ENCODE data around the gene CKM. TPM values are rescaled to one million over a fixed set of nuclear protein-coding genes. Genes with fewer than 3 reads are reported as not detected.
A peak's percentile ranks its signal among the peaks of the same experiment; 100 is the strongest.

The CKM gene
- total RNA-seq, result under 1 TPM in 1 of 2 donors, not detected in 1; 0.29 TPM

DNA sequence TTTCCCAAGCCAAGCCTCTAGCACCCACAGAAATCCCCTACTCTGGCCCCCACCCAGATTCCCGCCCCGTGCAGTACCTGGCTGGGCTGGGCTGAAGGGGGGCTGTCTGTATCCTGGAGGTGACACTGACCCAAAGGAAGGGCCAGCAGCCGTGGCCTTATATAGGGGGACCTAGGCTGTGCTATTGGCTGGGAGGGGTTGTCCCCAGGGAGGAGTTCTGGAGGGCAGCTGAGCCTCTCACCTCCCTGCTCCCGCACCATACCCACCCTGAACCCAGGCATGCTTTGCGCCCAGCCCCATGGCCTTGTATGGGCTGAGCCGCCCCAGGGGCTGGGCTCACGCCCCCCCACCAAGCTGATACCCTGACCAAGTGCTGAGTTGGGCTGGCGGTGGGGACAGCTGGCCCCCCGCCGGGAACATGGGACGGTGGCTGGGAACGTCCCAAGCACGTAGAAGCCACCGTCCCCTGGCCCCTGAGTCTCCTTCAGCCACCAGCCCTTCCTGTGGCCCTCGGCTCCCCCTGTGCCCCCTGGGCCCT, at the start of gene CKM:
CKM (minus strand) TSS at position 132 of the 538 bp plus-strand sequence. CDS start 3,162 bp downstream, outside the sequence.
- H3K4me1 Mint-ChIP-seq (ENCODE audit: low read depth in 2 of 2), result peaks cover 0 to 4% of the 10 kb centered on the region in 2 donors
- DNase-seq (ENCODE audit: low spot score) (no peak), ATAC-seq (no peak)
- H3K36me3 Mint-ChIP-seq, result no peaks in the 10 kb centered on the region
- no peak within 1 kb of the TSS for H3K27ac Mint-ChIP-seq
- no peaks in the 10 kb centered on the region for H3K9me3 Mint-ChIP-seq
- H3K27me3 Mint-ChIP-seq, result peaks cover 7 to 11% of the 10 kb centered on the region in 2 donors
- H3K4me3 Mint-ChIP-seq, result no peak within 1 kb of the TSS

DNA sequence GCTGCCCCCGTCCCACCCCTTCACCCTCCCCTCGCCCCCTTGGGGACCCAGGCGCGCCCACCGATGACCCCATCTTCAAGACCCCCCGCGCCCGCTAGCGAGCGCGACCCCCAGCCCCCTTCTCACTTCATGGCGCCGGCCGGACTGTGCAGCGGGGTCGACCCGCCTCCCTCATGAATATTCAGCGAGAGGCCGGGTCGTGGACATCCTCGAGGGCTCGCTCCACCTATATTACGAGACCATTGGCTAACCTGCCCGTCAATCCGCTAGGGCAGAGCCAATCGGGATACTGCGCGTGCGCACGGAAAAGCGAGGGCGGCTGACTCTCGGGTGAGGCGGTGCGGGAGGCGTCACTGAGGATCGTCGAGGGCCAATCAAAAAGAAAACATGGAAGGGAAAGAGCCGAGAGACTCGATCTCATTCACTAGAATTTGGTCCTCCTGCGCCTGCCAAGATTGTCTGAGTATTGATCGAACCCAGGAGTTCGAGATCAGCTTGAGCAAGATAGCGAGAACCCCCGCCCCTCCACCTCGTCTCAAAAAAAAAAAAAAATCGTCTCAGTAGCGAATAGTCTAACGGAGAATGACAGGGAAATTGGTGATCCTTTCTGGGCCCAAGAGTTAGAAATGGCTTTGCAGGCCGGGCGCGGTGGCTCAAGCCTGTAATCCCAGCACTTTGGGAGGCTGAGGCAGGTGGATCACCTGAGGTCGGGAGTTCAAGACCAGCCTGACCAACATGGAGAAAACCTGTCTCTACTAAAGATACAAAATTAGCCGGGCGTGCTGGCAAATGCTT, 47.9 kb upstream of the CKM start, which contains the start of gene ERCC2:
ERCC2 (minus strand) TSS at position 164 of the 795 bp plus-strand sequence; CDS start at position 131, 33 bp downstream.
- DNase-seq (ENCODE audit: low spot score), result peak; percentile 99
- peak within 1 kb of the TSS; percentile 77 for H3K4me3 Mint-ChIP-seq
- H3K9me3 Mint-ChIP-seq, result no peaks in the 10 kb centered on the region
- no peaks in the 10 kb centered on the region for H3K36me3 Mint-ChIP-seq
- no peaks in the 10 kb centered on the region for H3K27me3 Mint-ChIP-seq
- H3K27ac Mint-ChIP-seq, result peak within 1 kb of the TSS; percentile 84 to 95
- H3K4me1 Mint-ChIP-seq (ENCODE audit: low read depth in 2 of 2), result peaks cover 0 to 9% of the 10 kb centered on the region in 2 donors
- peak; percentile 99 for ATAC-seq

DNA sequence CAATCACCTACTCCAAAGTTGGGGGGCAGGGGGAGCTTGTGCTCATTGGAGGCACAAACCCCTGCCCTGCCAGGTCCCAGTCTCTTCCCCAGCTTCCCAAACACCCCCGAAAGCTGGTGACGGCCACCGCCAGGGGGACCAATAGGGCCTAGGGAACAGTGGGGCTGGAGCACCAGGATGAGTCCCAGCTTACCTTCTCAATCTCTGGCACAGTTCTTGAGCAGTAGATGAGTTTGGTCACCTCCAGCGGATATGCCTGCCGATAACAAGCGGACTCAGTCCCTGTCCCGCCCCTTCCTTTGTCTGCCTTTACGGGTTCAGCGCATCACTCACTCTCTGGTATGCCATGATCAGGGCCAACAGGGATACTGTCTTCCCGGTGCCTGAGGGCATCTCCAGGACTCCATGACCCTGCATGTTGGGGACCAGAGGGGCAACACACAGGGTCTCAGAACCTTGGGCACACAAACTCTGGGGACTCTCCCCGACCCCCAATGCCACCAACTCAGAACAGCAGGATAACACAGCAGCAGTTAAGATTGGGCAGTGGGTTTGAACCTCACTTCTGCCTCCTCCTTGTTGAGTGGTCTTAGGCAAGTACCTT, 46.2 kb upstream of the CKM start:
- peak overlapping the region; percentile 52 for H3K4me3 Mint-ChIP-seq
- no peak for DNase-seq (ENCODE audit: low spot score)
- H3K4me1 Mint-ChIP-seq (ENCODE audit: low read depth in 2 of 2), result peaks cover 0 to 9% of the 10 kb centered on the region in 2 donors
- H3K27me3 Mint-ChIP-seq, result no peaks in the 10 kb centered on the region
- H3K36me3 Mint-ChIP-seq, result no peaks in the 10 kb centered on the region
- no peaks in the 10 kb centered on the region for H3K9me3 Mint-ChIP-seq
- no peak for ATAC-seq
- H3K27ac Mint-ChIP-seq, result no peak overlapping the region

DNA sequence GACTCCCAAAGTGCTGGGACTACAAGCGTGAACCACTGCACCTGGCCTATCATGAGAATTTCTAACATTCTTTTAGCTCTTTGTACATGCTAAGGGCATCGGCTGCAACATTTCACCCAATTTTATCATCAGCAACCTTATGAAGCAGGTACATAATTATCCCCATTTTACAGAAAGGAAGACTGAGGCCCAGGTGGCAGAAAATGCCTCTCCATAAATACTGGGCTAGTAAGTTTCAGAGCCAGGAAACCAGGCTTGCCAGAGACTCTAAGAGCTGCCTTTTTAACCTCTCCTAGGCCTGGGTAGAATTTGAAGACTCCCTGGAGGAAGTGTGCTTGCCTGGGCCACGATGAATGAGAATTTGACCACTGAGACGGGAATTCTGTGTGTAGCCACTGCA, 45.5 kb upstream of the CKM start:
- Mint-ChIP-seq H3K4me3 (peak overlapping the region; percentile 36), H3K4me1 (ENCODE audit: low read depth in 2 of 2) (peaks cover 0 to 9% of the 10 kb centered on the region in 2 donors), H3K27ac (no peak overlapping the region), H3K27me3 (no peaks in the 10 kb centered on the region), H3K9me3 (no peaks in the 10 kb centered on the region), H3K36me3 (no peaks in the 10 kb centered on the region)
- DNase-seq (ENCODE audit: low spot score) (no peak), ATAC-seq (no peak)

DNA sequence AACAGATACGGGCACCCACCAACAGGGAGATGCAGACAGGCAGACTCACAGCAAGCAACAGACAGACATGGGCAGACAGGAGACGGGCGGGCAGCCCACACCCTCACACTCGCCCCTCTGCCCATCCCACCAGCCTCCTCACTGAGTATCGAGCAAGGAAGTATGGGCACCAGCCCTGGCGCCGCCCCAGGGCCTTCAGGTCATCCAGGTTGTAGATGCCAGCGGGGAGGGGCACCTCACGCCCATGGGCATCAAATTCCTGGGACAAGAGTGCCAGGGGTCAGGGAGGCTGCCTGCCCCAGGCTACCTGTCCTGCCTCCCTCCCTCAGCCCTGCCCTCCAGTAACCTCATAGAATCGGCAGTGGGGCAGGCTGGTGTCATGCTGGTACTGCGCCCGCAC, 42.0 kb upstream of the CKM start:
- Mint-ChIP-seq H3K36me3 (no peaks in the 10 kb centered on the region), H3K9me3 (no peaks in the 10 kb centered on the region), H3K4me1 (ENCODE audit: low read depth in 2 of 2) (peaks cover 0 to 2% of the 10 kb centered on the region in 2 donors), H3K27ac (no peak overlapping the region), H3K4me3 (no peak overlapping the region), H3K27me3 (no peaks in the 10 kb centered on the region)
- ATAC-seq (no peak), DNase-seq (ENCODE audit: low spot score) (no peak)

- Mint-ChIP-seq H3K9me3 (no peaks in the 10 kb centered on the region), H3K4me3 (no peak overlapping the region), H3K36me3 (no peaks in the 10 kb centered on the region), H3K27ac (no peak overlapping the region), H3K27me3 (no peaks in the 10 kb centered on the region), H3K4me1 (ENCODE audit: low read depth in 2 of 2) (peaks cover 0 to 1% of the 10 kb centered on the region in 2 donors)
- no peak for ATAC-seq
- no peak for DNase-seq (ENCODE audit: low spot score)
Measured at GRCh38 chr19:45363861-45364459, 41.3 kb upstream of the CKM start.

DNA sequence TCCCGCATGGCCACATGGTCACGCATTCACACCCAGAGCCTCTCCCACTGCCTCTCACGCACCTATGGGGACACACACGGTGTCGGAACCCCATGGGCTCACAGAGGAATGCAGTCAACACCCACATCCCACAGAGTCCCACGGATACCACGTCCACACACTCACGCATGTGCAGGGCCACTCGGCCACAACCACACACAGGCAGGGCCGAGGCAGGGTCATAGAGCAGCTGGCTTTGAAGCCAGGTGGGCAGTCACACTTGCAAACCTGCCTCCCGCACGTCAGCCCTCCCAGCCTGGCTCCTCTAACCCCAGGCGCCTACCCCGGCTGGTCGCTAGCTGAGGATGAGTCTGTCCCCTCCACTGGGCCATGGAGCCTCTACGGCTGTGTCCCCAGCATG, 39.6 kb upstream of the CKM start:
- no peaks in the 10 kb centered on the region for H3K27me3 Mint-ChIP-seq
- no peaks in the 10 kb centered on the region for H3K4me1 Mint-ChIP-seq (ENCODE audit: low read depth in 2 of 2)
- no peak overlapping the region for H3K27ac Mint-ChIP-seq
- H3K36me3 Mint-ChIP-seq, result no peaks in the 10 kb centered on the region
- no peak overlapping the region for H3K4me3 Mint-ChIP-seq
- no peak for DNase-seq (ENCODE audit: low spot score)
- H3K9me3 Mint-ChIP-seq, result no peaks in the 10 kb centered on the region
- ATAC-seq, result no peak

DNA sequence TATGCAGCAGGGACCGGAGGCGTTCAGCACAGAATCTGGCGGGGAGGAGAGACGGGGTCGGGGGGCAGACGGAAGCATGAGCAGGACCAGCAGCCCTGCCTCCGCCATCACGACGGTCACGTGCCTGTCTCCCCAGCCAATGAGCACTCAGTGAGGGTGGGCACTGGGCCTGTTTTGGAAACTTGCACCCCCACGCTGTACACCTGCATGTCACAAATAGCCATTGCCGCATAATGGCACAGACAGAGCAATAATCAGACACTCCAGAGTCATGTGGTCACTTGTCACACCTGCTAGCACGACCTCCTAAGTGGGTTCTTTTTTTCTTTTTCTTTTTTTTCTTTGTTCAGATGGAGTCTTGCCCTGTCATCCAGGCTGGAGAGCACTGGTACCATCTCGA, 38.9 kb upstream of the CKM start:
- no peaks in the 10 kb centered on the region for H3K36me3 Mint-ChIP-seq
- DNase-seq (ENCODE audit: low spot score) (no peak), ATAC-seq (no peak)
- no peak overlapping the region for H3K4me3 Mint-ChIP-seq
- H3K9me3 Mint-ChIP-seq, result no peaks in the 10 kb centered on the region
- H3K27me3 Mint-ChIP-seq, result no peaks in the 10 kb centered on the region
- H3K4me1 Mint-ChIP-seq (ENCODE audit: low read depth in 2 of 2), result no peaks in the 10 kb centered on the region
- H3K27ac Mint-ChIP-seq, result no peak overlapping the region

- Mint-ChIP-seq H3K36me3 (no peaks in the 10 kb centered on the region), H3K27me3 (no peaks in the 10 kb centered on the region), H3K4me1 (ENCODE audit: low read depth in 2 of 2) (peaks cover 0 to 3% of the 10 kb centered on the region in 2 donors), H3K4me3 (no peak overlapping the region), H3K9me3 (no peaks in the 10 kb centered on the region), H3K27ac (peak overlapping the region in 1 of 2 donors; percentile 37)
- DNase-seq (ENCODE audit: low spot score) (no peak), ATAC-seq (no peak)
Measured at GRCh38 chr19:45358213-45358792, 35.6 kb upstream of the CKM start.

- peak overlapping the region in 1 of 2 donors; percentile 37 for H3K27ac Mint-ChIP-seq
- H3K36me3 Mint-ChIP-seq, result no peaks in the 10 kb centered on the region
- no peak for DNase-seq (ENCODE audit: low spot score)
- no peaks in the 10 kb centered on the region for H3K9me3 Mint-ChIP-seq
- H3K4me1 Mint-ChIP-seq (ENCODE audit: low read depth in 2 of 2), result peaks cover 0 to 3% of the 10 kb centered on the region in 2 donors
- H3K27me3 Mint-ChIP-seq, result no peaks in the 10 kb centered on the region
- no peak for ATAC-seq
- no peak overlapping the region for H3K4me3 Mint-ChIP-seq
Measured at GRCh38 chr19:45357445-45357783, 34.7 kb upstream of the CKM start.

- Mint-ChIP-seq H3K4me1 (ENCODE audit: low read depth in 2 of 2) (peaks cover 0 to 3% of the 10 kb centered on the region in 2 donors), H3K27me3 (no peaks in the 10 kb centered on the region), H3K27ac (no peak overlapping the region), H3K4me3 (no peak overlapping the region), H3K9me3 (no peaks in the 10 kb centered on the region), H3K36me3 (no peaks in the 10 kb centered on the region)
- no peak for ATAC-seq
- DNase-seq (ENCODE audit: low spot score), result no peak
Measured at GRCh38 chr19:45356760-45357444, 34.2 kb upstream of the CKM start.

DNA sequence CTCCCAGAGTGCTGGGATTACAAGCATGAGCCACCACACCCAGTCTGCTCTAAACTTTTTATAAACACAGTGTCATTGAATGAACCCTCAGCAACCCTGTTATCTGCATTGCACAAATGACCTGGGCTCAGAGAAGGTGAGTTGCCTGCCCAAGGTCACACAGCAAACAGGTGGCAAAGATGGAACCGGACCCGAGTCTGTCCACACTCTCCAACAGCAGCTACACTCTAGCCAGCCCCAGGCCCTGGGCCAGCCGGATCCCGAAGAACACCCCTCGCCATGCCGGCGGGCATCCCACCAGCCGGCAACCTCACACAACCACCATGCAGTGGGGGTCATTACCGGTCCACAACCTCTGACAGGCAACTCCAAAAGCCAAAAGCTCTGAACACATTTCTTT, 33.2 kb upstream of the CKM start:
- Mint-ChIP-seq H3K36me3 (no peaks in the 10 kb centered on the region), H3K27ac (no peak overlapping the region), H3K27me3 (no peaks in the 10 kb centered on the region), H3K4me3 (no peak overlapping the region), H3K4me1 (ENCODE audit: low read depth in 2 of 2) (peaks cover 0 to 3% of the 10 kb centered on the region in 2 donors), H3K9me3 (no peaks in the 10 kb centered on the region)
- no peak for ATAC-seq
- no peak for DNase-seq (ENCODE audit: low spot score)

DNA sequence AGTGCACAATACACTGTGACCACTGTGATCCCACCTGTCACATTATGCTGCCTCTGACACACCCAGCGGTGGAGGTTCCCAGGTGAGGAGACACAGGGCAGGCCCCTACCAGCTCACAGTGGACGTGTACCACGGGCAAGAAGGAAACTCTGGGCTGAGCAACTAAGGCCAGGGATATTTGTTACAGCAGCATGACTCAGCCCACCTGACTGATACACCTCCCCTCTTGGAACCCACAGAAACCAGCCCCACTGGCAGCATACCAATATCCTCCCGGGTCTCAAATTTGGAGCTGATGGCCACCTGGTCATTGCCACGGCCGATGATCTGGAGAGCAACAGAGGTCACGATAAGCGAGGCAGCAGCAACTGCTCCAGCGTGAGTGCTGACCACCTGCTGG, 32.7 kb upstream of the CKM start:
- no peak for ATAC-seq
- peaks cover 0 to 3% of the 10 kb centered on the region in 2 donors for H3K4me1 Mint-ChIP-seq (ENCODE audit: low read depth in 2 of 2)
- H3K4me3 Mint-ChIP-seq, result no peak overlapping the region
- DNase-seq (ENCODE audit: low spot score), result no peak
- H3K27me3 Mint-ChIP-seq, result no peaks in the 10 kb centered on the region
- H3K9me3 Mint-ChIP-seq, result no peaks in the 10 kb centered on the region
- no peaks in the 10 kb centered on the region for H3K36me3 Mint-ChIP-seq
- no peak overlapping the region for H3K27ac Mint-ChIP-seq

All from natural killer cell treated with Interleukin-12 subunit alpha and Interleukin-12 subunit beta and Interleukin-15 and Interleukin-18, amount 100 ng/mL, for 72 hours (primary cell).